Head of caudate nucleus (tissue), 42 donors: Measurements from ENCODE around the gene CD55.

Experiments
- DNase-seq, 42 donors: peaks; one replicate each; pipeline versions ENCODE4 v3.0.0 to v3.0.0-alpha.2; 2020 to 2021; ENCODE audit warnings: mixed read lengths in 7 of 42
- intact Hi-C: fragments of 100-400 bp; cut with DNase I; formaldehyde crosslinking; loops from one replicate; pipeline ENCODE4 v1.15.0; 2022

CD55 gene, protein sequence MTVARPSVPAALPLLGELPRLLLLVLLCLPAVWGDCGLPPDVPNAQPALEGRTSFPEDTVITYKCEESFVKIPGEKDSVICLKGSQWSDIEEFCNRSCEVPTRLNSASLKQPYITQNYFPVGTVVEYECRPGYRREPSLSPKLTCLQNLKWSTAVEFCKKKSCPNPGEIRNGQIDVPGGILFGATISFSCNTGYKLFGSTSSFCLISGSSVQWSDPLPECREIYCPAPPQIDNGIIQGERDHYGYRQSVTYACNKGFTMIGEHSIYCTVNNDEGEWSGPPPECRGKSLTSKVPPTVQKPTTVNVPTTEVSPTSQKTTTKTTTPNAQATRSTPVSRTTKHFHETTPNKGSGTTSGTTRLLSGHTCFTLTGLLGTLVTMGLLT

GRCh38 chr1:207321079-207321789 is at the start of gene CD55:
Gene CD55 (plus strand): TSS chr1:207321678. CDS start chr1:207321766, 88 bp downstream.
- intact Hi-C loops: loop anchor here (5.0 kb wide), 1 partner anchor 86 kb away; no protein-coding TSS in a partner anchor
- peak; percentile 76 to 95 (median 88) for DNase-seq

DNA sequence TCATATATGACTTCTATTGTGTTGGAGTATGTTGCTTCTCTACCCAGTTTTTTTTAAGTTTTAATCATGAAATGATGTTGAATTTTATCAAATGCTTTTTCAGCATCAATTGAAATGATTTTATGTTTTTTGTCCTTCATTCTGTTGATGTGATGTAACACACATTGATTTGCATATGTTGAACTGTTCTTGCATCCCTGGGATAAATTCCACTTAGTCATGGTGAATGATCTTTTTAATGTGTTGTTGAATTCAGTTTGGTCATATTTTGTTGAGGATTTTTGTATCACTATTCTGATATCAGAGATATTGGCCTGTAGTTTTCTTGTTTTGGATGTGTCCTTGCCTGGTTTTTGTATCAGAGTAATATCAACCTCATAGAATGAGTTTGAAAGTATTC is 46.6 kb upstream of the CD55 start:
- intact Hi-C loops: no loop called here
- DNase-seq: no peak

- intact Hi-C loops: no loop called here
- DNase-seq: no peak
Measured at GRCh38 chr1:207276465-207276864, 45.0 kb upstream of the CD55 start.

GRCh38 chr1:207277241-207277640 is 44.2 kb upstream of the CD55 start:
- intact Hi-C loops: no loop called here
- no peak for DNase-seq

DNA sequence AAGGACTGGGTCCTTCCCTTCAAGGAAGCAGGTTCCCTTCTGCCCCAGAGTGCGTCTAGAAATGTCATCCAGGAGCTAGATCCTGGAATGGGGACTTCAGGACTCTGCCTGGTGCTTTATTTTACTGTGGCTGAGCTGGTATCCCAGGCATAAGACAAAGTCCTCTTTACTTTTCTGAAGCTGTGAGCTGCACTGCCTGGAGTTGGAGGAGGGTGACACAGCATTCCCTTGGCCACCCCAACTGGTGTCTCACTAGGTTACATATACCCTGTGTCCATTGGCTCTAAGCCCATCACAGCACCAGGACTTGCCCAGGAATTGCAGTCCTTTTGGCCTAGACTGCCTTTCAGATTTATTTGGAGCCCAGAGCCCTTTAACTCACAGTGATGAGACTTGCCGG is 41.8 kb upstream of the CD55 start:
- no peak for DNase-seq
- intact Hi-C loops: no loop called here

- DNase-seq: no peak
- intact Hi-C loops: no loop called here
Measured at GRCh38 chr1:207280706-207281105, 40.8 kb upstream of the CD55 start.

GRCh38 chr1:207282058-207282457 is 39.4 kb upstream of the CD55 start:
- intact Hi-C loops: no loop called here
- DNase-seq: no peak

- no peak for DNase-seq
- intact Hi-C loops: no loop called here
Measured at GRCh38 chr1:207282496-207283380, 38.7 kb upstream of the CD55 start.

- no peak for DNase-seq
- intact Hi-C loops: no loop called here
Measured at GRCh38 chr1:207283421-207283820, 38.1 kb upstream of the CD55 start.

GRCh38 chr1:207284209-207284897 is 37.1 kb upstream of the CD55 start:
- DNase-seq: no peak
- intact Hi-C loops: no loop called here

DNA sequence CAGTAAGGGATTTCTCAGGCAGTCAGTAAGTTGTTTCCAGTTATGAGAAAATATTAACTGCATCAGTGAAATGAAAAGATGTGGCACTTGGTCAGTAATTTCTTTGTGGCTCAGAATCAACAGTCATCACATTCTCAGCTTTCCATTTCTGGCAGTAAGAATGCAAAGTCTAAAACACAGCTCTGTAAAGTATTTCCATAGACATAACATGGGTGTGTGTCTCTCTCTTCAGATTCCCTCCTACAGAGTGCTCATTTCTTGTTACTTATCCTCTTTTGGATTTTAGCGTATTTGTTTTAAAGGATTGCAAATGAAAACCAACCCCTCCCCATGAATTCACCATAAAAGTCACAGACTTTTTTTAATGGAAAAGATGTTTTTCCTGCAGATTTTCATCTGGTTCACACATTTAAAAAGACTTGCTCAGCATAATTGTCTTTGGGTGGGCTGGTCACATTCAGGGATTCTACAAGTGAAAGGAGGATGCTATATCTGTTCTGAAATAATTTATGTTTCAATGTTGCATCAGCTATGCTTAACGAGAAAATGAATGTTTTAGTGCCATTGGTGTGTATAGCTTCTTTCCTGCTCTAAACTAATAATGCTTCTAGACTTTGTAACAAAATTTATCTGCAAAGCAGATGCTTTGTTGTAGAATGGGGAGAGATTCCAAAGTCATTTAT is 34.6 kb upstream of the CD55 start:
- intact Hi-C loops: no loop called here

DNA sequence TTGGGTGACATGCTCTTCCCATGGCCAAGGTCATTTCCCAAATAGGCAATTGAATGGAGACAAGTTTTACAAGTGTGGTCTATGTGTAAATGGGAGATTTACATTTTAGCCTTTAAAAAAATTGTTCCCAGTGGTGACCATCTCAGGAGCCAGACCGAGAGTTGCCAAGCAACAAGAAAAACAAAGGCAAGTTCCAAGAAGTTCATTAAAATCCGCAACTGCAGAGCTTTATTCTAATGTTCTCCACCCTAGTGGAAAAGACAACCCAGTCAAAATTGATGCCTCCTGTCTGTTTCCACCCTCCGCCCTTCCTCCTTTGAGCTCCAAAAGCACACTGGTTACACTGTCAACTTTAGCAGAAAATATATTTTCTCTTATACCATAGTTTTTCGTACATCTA is 33.2 kb upstream of the CD55 start:
- no peak for DNase-seq
- intact Hi-C loops: no loop called here

More for the DNA sequence above, 34.6 kb upstream of the CD55 start:
- DNase-seq: no peak

DNA sequence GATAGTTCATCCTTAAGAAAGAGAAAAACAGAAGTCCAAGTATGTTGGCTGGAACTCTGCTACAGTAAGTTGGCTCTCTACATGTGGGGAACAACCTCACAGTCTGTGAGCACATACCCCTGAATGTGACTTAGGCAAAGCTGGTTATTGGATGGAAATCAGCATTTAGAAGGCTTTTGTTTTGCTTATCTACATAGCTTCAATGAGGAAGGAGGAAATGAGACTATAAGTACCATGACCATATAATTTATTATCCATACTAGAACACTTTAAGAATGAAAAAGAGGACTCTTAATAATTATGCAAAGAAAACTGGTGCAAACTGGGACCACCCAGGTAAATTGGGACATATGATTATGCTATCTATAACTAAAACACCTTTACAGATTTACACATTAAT is 31.7 kb upstream of the CD55 start:
- intact Hi-C loops: no loop called here
- DNase-seq: no peak

- no peak for DNase-seq
- intact Hi-C loops: no loop called here
Measured at GRCh38 chr1:207291723-207292122, 29.8 kb upstream of the CD55 start.

- intact Hi-C loops: no loop called here
- DNase-seq: no peak
Measured at GRCh38 chr1:207298186-207298585, 23.3 kb upstream of the CD55 start.

DNA sequence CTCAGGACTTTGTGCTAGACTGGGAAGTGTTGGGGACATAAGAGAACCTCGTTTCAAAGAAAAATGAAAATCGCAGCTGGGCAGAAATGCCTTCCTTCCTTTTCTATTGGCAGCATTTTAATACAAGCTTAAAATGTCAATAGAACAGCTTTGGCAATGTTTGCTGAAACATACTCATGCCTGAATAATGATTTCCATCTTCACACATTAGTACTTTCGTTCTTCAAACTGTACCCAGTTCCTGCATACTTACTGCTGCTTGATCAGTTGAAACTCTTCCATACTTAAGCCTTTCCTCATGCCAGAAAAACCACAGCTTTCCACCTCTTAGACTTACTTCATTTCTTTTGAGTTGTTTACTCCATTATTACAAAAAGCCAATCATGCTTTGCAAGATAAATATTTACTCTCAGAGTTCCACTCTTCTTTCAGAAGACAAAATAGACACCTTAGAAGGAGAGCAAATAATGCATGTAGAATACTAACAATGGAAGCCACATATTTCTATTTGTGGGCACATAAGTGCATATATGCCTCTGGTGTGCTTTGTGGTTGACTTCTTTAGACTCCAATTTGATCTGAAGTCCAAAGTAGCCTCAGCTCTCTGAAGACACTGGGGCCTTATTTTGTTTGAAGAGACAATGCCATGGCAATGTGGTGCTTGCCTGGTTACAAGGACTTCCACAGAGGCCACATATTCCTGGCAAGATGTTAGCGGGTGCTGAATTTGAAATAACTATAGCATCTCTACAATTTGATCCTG is 22.7 kb upstream of the CD55 start:
- DNase-seq: no peak
- intact Hi-C loops: no loop called here

DNA sequence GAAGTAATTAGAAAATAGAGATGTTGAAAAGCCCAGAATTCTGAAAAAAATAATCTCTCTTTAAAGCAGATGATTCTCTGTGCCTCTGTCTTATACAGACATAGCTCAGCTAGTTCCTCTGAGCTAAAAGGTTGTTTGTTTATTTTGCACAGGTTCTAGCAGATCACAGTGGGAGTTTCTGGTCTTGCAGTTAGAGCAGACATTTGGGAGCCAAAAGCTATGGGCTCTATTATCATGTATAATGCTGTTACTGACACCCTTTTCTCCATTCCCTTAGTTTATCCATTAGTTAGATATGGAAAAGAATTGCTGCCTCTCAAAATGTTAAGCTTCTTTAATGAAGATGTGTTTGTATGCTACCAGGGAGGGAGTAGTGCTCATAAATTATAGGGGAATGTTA is 20.5 kb upstream of the CD55 start:
- intact Hi-C loops: no loop called here

More for the DNA sequence above, 20.5 kb upstream of the CD55 start:
- DNase-seq: no peak
